ENCODE data around the gene ANKH.

The ANKH gene

DNA sequence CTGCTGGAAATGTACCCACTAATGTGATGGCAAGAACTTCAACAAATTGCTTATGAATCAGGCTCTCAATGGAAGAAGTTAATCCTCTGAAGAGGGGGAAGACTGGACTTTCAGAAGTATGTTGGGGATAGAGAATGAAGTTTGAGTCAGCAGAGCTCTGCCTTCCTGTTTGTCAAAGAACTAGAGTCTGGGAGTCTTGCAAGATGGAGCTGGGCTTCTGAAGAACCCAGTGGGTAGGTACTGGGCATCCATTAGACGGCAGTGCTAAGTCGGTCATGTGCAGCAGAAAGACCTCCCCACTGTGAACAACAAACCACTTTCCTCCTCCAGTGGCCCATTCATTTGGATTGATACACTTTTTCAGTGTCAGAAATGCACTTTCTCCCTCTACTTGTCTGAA lies 172.4 kb downstream of the ANKH start:
- Histone ChIP-seq H3K79me1 (ENCODE audit: low read length) (no peaks in the 10 kb centered on the region), H3K23ac (ENCODE audit: low read length) (no peak overlapping the region), H2AK5ac (ENCODE audit: low read length) (no peak overlapping the region), H3K36me3 (ENCODE audit: control insufficient read depth, insufficient read depth, low read length) (no peaks in the 10 kb centered on the region), H3K27ac (ENCODE audit: low read depth, low read length) (no peak overlapping the region), H2BK15ac (replicated peaks; ENCODE audit: low read depth) (no peak overlapping the region), H4K5ac (ENCODE audit: low read length) (no peak overlapping the region), H3K79me2 (ENCODE audit: control insufficient read depth, insufficient read depth, low read length) (no peaks in the 10 kb centered on the region), H3K9ac (ENCODE audit: low read length) (no peak overlapping the region), H3K27me3 (ENCODE audit: insufficient read depth, low read length, poor library complexity) (no peaks in the 10 kb centered on the region), H2BK5ac (ENCODE audit: low read length) (no peak overlapping the region), H3K4me1 (ENCODE audit: control insufficient read depth, low read depth, low read length) (no peaks in the 10 kb centered on the region), H3K18ac (ENCODE audit: low read length) (no peak overlapping the region), H2BK120ac (ENCODE audit: low read depth, low read length) (no peak overlapping the region), H4K8ac (ENCODE audit: low read depth, low read length) (no peak overlapping the region), H3K4ac (ENCODE audit: low read depth, low read length) (no peak overlapping the region), H3K4me2 (ENCODE audit: low read length) (no peak overlapping the region), H3K4me3 (ENCODE audit: low read length) (no peak overlapping the region), H3K56ac (ENCODE audit: low read length) (no peak overlapping the region)
- DNase-seq: no peak
- WGBS (ENCODE audit: extremely low coverage, insufficient coverage, low lambda C conversion rate): no CpG with 5 or more reads among the region's 2 CpGs

GRCh38 chr5:14698495-14698894 lies 173.1 kb downstream of the ANKH start:
- H2BK120ac ChIP-seq (ENCODE audit: low read depth, low read length): no peak overlapping the region
- no peak overlapping the region for H4K5ac ChIP-seq (ENCODE audit: low read length)
- no peaks in the 10 kb centered on the region for H3K36me3 ChIP-seq (ENCODE audit: control insufficient read depth, insufficient read depth, low read length)
- no peak overlapping the region for H3K27ac ChIP-seq (ENCODE audit: low read depth, low read length)
- H3K4me1 ChIP-seq (ENCODE audit: control insufficient read depth, low read depth, low read length): no peaks in the 10 kb centered on the region
- H4K8ac ChIP-seq (ENCODE audit: low read depth, low read length): no peak overlapping the region
- no peak overlapping the region for H2BK15ac ChIP-seq (replicated peaks; ENCODE audit: low read depth)
- no peak overlapping the region for H3K18ac ChIP-seq (ENCODE audit: low read length)
- H3K79me1 ChIP-seq (ENCODE audit: low read length): no peaks in the 10 kb centered on the region
- no peak overlapping the region for H3K9ac ChIP-seq (ENCODE audit: low read length)
- no peak for DNase-seq
- H3K79me2 ChIP-seq (ENCODE audit: control insufficient read depth, insufficient read depth, low read length): no peaks in the 10 kb centered on the region
- H3K23ac ChIP-seq (ENCODE audit: low read length): no peak overlapping the region
- no peak overlapping the region for H3K4me2 ChIP-seq (ENCODE audit: low read length)
- no peak overlapping the region for H3K56ac ChIP-seq (ENCODE audit: low read length)
- no peaks in the 10 kb centered on the region for H3K27me3 ChIP-seq (ENCODE audit: insufficient read depth, low read length, poor library complexity)
- H3K4ac ChIP-seq (ENCODE audit: low read depth, low read length): no peak overlapping the region
- H2AK5ac ChIP-seq (ENCODE audit: low read length): no peak overlapping the region
- H3K4me3 ChIP-seq (ENCODE audit: low read length): no peak overlapping the region
- no CpG with 5 or more reads among the region's 1 CpG for WGBS (ENCODE audit: extremely low coverage, insufficient coverage, low lambda C conversion rate)
- no peak overlapping the region for H2BK5ac ChIP-seq (ENCODE audit: low read length)

- DNase-seq: no peak
- Histone ChIP-seq H2AK5ac (ENCODE audit: low read length) (no peak overlapping the region), H2BK15ac (replicated peaks; ENCODE audit: low read depth) (no peak overlapping the region), H3K4ac (ENCODE audit: low read depth, low read length) (no peak overlapping the region), H3K56ac (ENCODE audit: low read length) (no peak overlapping the region), H2BK5ac (ENCODE audit: low read length) (no peak overlapping the region), H2BK120ac (ENCODE audit: low read depth, low read length) (no peak overlapping the region), H3K9ac (ENCODE audit: low read length) (no peak overlapping the region), H3K18ac (ENCODE audit: low read length) (no peak overlapping the region), H3K79me2 (ENCODE audit: control insufficient read depth, insufficient read depth, low read length) (no peaks in the 10 kb centered on the region), H3K4me3 (ENCODE audit: low read length) (no peak overlapping the region), H3K23ac (ENCODE audit: low read length) (no peak overlapping the region), H3K79me1 (ENCODE audit: low read length) (no peaks in the 10 kb centered on the region), H3K27me3 (ENCODE audit: insufficient read depth, low read length, poor library complexity) (no peaks in the 10 kb centered on the region), H4K8ac (ENCODE audit: low read depth, low read length) (no peak overlapping the region), H3K4me1 (ENCODE audit: control insufficient read depth, low read depth, low read length) (no peaks in the 10 kb centered on the region), H3K36me3 (ENCODE audit: control insufficient read depth, insufficient read depth, low read length) (no peaks in the 10 kb centered on the region), H3K27ac (ENCODE audit: low read depth, low read length) (no peak overlapping the region), H3K4me2 (ENCODE audit: low read length) (no peak overlapping the region), H4K5ac (ENCODE audit: low read length) (no peak overlapping the region)
- no CpG with 5 or more reads among the region's 3 CpGs for WGBS (ENCODE audit: extremely low coverage, insufficient coverage, low lambda C conversion rate)
Measured at GRCh38 chr5:14696851-14697250, 174.7 kb downstream of the ANKH start.

GRCh38 chr5:14696057-14696456 lies 175.5 kb downstream of the ANKH start:
- no peak overlapping the region for H2BK5ac ChIP-seq (ENCODE audit: low read length)
- no peak overlapping the region for H3K4ac ChIP-seq (ENCODE audit: low read depth, low read length)
- H3K4me2 ChIP-seq (ENCODE audit: low read length): no peak overlapping the region
- no peak overlapping the region for H2BK15ac ChIP-seq (replicated peaks; ENCODE audit: low read depth)
- H3K79me2 ChIP-seq (ENCODE audit: control insufficient read depth, insufficient read depth, low read length): no peaks in the 10 kb centered on the region
- H2AK5ac ChIP-seq (ENCODE audit: low read length): no peak overlapping the region
- DNase-seq: peak; percentile 86
- H3K27me3 ChIP-seq (ENCODE audit: insufficient read depth, low read length, poor library complexity): no peaks in the 10 kb centered on the region
- no CpG with 5 or more reads among the region's 1 CpG for WGBS (ENCODE audit: extremely low coverage, insufficient coverage, low lambda C conversion rate)
- no peak overlapping the region for H3K56ac ChIP-seq (ENCODE audit: low read length)
- no peak overlapping the region for H3K23ac ChIP-seq (ENCODE audit: low read length)
- no peaks in the 10 kb centered on the region for H3K79me1 ChIP-seq (ENCODE audit: low read length)
- H3K18ac ChIP-seq (ENCODE audit: low read length): no peak overlapping the region
- H3K36me3 ChIP-seq (ENCODE audit: control insufficient read depth, insufficient read depth, low read length): no peaks in the 10 kb centered on the region
- H3K4me3 ChIP-seq (ENCODE audit: low read length): no peak overlapping the region
- no peak overlapping the region for H4K8ac ChIP-seq (ENCODE audit: low read depth, low read length)
- no peak overlapping the region for H3K27ac ChIP-seq (ENCODE audit: low read depth, low read length)
- H2BK120ac ChIP-seq (ENCODE audit: low read depth, low read length): no peak overlapping the region
- no peak overlapping the region for H4K5ac ChIP-seq (ENCODE audit: low read length)
- no peaks in the 10 kb centered on the region for H3K4me1 ChIP-seq (ENCODE audit: control insufficient read depth, low read depth, low read length)
- H3K9ac ChIP-seq (ENCODE audit: low read length): no peak overlapping the region

DNA sequence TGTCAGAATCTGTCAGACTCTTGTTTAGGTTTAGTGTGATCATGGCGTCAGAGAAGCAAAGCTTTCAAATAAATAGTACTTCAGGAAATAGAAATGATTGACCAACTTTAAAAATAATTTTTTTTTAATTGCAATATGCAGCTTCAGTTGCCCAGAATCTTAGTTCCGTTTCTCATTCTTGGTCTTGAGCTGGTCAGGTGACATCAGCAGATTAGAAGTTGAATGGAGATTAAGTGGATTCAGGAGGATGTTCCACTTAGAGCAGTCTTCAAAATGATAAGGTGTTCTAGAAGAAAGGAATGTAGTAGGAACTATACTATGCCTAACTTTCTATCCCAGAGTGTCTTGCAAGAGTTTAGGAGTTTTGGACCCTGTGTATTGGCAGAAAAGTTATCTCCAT lies 176.4 kb downstream of the ANKH start:
- Histone ChIP-seq H4K5ac (ENCODE audit: low read length) (no peak overlapping the region), H3K9ac (ENCODE audit: low read length) (no peak overlapping the region), H3K56ac (ENCODE audit: low read length) (no peak overlapping the region), H3K4me1 (ENCODE audit: control insufficient read depth, low read depth, low read length) (no peaks in the 10 kb centered on the region), H2BK120ac (ENCODE audit: low read depth, low read length) (no peak overlapping the region), H2BK15ac (replicated peaks; ENCODE audit: low read depth) (no peak overlapping the region), H3K4me3 (ENCODE audit: low read length) (no peak overlapping the region), H3K27me3 (ENCODE audit: insufficient read depth, low read length, poor library complexity) (no peaks in the 10 kb centered on the region), H3K23ac (ENCODE audit: low read length) (no peak overlapping the region), H2BK5ac (ENCODE audit: low read length) (no peak overlapping the region), H2AK5ac (ENCODE audit: low read length) (no peak overlapping the region), H3K4me2 (ENCODE audit: low read length) (no peak overlapping the region), H3K4ac (ENCODE audit: low read depth, low read length) (no peak overlapping the region), H3K79me1 (ENCODE audit: low read length) (no peaks in the 10 kb centered on the region), H3K27ac (ENCODE audit: low read depth, low read length) (no peak overlapping the region), H4K8ac (ENCODE audit: low read depth, low read length) (no peak overlapping the region), H3K36me3 (ENCODE audit: control insufficient read depth, insufficient read depth, low read length) (peaks cover 1% of the 10 kb centered on the region), H3K79me2 (ENCODE audit: control insufficient read depth, insufficient read depth, low read length) (no peaks in the 10 kb centered on the region), H3K18ac (ENCODE audit: low read length) (no peak overlapping the region)
- DNase-seq: peak; percentile 34
- WGBS (ENCODE audit: extremely low coverage, insufficient coverage, low lambda C conversion rate): no CpG with 5 or more reads among the region's 2 CpGs

- Histone ChIP-seq H3K9ac (ENCODE audit: low read length) (no peak overlapping the region), H4K8ac (ENCODE audit: low read depth, low read length) (no peak overlapping the region), H3K36me3 (ENCODE audit: control insufficient read depth, insufficient read depth, low read length) (peaks cover 4% of the 10 kb centered on the region), H3K23ac (ENCODE audit: low read length) (no peak overlapping the region), H3K27me3 (ENCODE audit: insufficient read depth, low read length, poor library complexity) (no peaks in the 10 kb centered on the region), H3K4me2 (ENCODE audit: low read length) (no peak overlapping the region), H2BK5ac (ENCODE audit: low read length) (no peak overlapping the region), H3K4me3 (ENCODE audit: low read length) (no peak overlapping the region), H3K79me2 (ENCODE audit: control insufficient read depth, insufficient read depth, low read length) (no peaks in the 10 kb centered on the region), H2BK15ac (replicated peaks; ENCODE audit: low read depth) (no peak overlapping the region), H3K27ac (ENCODE audit: low read depth, low read length) (no peak overlapping the region), H2BK120ac (ENCODE audit: low read depth, low read length) (no peak overlapping the region), H3K18ac (ENCODE audit: low read length) (no peak overlapping the region), H3K79me1 (ENCODE audit: low read length) (no peaks in the 10 kb centered on the region), H3K4ac (ENCODE audit: low read depth, low read length) (no peak overlapping the region), H4K5ac (ENCODE audit: low read length) (no peak overlapping the region), H2AK5ac (ENCODE audit: low read length) (no peak overlapping the region), H3K56ac (ENCODE audit: low read length) (no peak overlapping the region), H3K4me1 (ENCODE audit: control insufficient read depth, low read depth, low read length) (no peaks in the 10 kb centered on the region)
- no CpG with 5 or more reads among the region's 5 CpGs for WGBS (ENCODE audit: extremely low coverage, insufficient coverage, low lambda C conversion rate)
- DNase-seq: no peak
Measured at GRCh38 chr5:14693070-14693469, 178.5 kb downstream of the ANKH start.
